Neural progenitor cell (in vitro differentiated cells): Measurements from ENCODE around the gene ALDH8A1.

Source experiments
- EZH2 ChIP-seq: fragments of 200-600 bp; sonication (generic); IDR thresholded peaks from 2 replicates; pipeline ENCODE4 v1.6.1; 2017; ENCODE audit warnings: antibody characterized with exemption, mild to moderate bottlenecking, moderate library complexity
- TF ChIP-seq, protein P1 (sequence below): fragments of 200-600 bp; sonication (generic); IDR thresholded peaks from 2 replicates; pipeline ENCODE4 v1.5.1; 2017; ENCODE audit warnings: antibody characterized with exemption, mild to moderate bottlenecking

DNA sequence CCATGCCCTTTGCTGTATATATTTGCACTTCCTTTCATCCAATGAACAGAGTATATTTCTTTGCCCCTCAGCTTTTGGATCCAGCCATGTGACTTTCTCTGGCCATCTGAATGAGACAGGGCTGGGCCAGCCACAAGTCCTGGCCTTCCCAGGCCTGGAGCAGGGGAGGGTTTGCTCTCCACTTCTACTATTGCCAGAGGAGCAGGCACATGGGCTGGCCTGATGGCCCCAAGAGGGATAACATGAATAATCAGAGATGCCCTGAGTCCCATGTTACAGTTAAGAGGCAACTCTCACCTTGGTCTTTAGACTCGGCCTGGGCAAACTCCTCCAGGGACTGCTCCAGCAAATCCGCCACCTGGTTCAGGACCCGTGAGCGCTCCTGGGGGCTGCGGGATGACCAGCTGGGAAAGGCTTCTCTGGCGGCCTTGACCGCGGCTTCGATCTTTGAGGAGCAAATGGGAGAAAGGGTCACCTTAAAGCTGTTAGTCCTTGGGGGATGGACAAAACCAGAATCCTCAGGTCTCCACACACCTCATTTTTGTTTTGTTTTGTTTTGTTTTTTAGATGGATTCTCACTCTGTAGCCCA lies 6.3 kb downstream of the ALDH8A1 start:
- TF ChIP-seq, protein P1, sequence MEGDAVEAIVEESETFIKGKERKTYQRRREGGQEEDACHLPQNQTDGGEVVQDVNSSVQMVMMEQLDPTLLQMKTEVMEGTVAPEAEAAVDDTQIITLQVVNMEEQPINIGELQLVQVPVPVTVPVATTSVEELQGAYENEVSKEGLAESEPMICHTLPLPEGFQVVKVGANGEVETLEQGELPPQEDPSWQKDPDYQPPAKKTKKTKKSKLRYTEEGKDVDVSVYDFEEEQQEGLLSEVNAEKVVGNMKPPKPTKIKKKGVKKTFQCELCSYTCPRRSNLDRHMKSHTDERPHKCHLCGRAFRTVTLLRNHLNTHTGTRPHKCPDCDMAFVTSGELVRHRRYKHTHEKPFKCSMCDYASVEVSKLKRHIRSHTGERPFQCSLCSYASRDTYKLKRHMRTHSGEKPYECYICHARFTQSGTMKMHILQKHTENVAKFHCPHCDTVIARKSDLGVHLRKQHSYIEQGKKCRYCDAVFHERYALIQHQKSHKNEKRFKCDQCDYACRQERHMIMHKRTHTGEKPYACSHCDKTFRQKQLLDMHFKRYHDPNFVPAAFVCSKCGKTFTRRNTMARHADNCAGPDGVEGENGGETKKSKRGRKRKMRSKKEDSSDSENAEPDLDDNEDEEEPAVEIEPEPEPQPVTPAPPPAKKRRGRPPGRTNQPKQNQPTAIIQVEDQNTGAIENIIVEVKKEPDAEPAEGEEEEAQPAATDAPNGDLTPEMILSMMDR: no peak
- TF ChIP-seq EZH2: no peak
